NCI-H2081 treated with DMSO at 0.1 percent for 48 hours (cell line): ENCODE data around the gene B4GALT1.
"Not testable (repeated sequence)": the region's sequence is repeated elsewhere in the genome, so short reads cannot be mapped to it uniquely, and the experiment has no call there.

Source experiments
- DNase-seq: peaks from one replicate; lab custom pipeline; 2025; lab: John Stamatoyannopoulos, UW

The B4GALT1 gene

GRCh38 chr9:33184963-33185362 is 17.8 kb upstream of the B4GALT1 start:
- DNase-seq: no peak

- DNase-seq: no peak
These were observed 15.4 kb upstream of the B4GALT1 start for GRCh38 chr9:33182519-33182918.

DNA sequence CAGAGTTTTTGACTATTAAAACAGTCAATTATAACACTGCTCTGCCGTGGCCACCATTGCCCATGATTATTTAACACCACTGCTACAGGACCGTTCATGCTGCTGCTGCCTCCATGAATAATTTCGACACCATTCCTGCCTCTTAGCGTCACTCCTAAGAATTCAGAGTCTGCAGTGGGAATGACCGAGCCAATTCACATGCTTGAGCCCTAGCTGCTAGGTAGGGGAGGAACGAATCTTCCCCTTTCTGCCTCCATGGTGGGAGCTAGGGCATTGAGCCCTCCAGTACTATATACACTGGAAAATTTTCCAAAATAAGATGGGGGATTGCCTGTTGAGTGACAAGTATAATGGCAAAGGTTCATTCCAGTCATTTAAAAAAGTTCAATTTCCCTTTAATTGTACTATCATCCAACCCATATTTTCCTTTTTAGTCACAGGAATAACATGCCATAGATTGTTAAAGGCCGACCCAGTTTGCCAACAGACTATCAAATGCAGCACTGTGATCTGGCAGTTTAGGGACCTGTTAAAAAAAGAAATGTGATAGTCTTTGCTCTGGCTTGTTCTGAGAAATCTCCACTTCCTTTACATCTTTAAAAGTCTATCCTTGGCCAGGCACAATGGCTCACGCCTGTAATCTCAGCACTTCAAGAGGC is 13.5 kb upstream of the B4GALT1 start:
- no peak for DNase-seq

GRCh38 chr9:33178972-33179697 is 12.0 kb upstream of the B4GALT1 start:
- DNase-seq: no peak

- no peak for DNase-seq
These were observed 10.5 kb upstream of the B4GALT1 start for GRCh38 chr9:33177639-33178038.

DNA sequence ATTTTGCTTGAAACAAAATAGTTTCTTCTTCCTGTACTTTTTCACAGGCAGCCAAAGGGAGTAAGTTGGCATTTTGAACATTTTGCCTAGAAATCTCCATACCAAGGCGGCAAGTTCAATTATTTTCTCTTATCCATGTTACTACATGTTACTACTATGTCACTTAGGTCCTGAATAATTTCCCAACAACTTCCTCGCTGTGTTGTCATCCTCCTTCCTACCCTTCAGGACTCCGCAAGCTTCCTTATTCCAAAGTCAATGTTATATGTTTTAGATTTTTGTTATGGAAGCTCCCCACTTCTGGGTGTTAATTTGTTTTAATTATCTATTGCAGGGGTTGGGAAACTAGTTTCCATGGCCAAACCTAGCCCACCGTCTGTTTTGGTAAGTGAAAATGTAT is 9.9 kb upstream of the B4GALT1 start:
- no peak for DNase-seq

- DNase-seq: no peak
These were observed 8.7 kb upstream of the B4GALT1 start for GRCh38 chr9:33175649-33176325.

GRCh38 chr9:33172256-33173238 is 5.4 kb upstream of the B4GALT1 start:
- no peak for DNase-seq

GRCh38 chr9:33170464-33171415 is 3.6 kb upstream of the B4GALT1 start:
- peak; percentile 41 for DNase-seq

DNA sequence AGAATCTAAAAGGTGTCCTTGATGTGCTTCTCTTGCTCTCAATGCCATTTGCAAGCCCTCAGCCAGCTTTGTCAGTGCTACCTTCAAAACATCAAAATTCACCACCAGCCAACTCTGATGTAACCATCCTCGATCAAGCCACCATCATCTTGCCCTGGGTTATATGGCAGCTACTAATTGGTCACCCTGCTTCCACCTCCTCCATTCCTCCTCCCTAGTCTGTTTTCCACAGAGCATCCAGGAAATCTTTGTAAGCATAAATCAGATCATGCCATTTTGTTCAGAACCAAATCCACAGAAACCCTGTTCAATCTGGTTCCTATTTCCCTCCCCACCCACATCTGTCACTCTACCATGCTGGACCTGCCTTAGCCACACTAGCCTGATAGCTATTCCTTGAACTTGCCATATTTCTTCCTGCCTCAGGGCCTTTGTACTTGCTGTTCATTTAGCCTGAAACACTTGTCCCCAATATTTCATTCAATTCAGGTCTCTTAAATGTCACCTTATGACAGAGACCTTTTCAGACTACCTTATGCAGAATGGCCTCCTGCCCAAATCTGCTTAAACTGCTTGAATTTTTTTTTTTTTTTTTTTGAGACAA is 1.9 kb upstream of the B4GALT1 start:
- DNase-seq: no peak

DNA sequence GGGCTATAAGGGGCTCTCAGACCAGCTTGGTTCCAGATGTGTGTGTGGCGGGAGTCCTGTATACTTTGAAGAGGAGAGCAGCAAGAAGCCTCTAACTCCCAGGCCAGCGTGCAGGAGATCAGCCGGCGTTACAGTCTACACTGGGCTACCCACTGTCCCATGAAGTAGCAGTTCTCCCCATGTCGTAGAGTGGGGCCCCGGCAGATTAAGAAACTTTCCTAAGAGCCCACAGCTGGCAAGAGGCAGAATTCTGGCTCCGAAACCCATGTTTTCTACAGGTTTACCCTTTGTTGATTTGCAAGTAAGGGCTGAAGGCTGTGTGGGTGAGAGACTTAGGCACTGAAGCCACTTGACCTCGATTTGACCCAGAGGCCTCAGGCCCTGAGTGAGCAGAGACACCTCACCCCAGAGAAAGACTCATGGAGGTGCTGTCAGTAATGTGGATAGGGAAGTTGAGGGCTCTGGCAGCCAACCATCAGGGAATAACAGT is 881 bp upstream of the B4GALT1 start:
- DNase-seq: no peak

GRCh38 chr9:33166231-33167083 is 679 bp downstream of the B4GALT1 start:
- no peak for DNase-seq

GRCh38 chr9:33165263-33166151 is 1.6 kb downstream of the B4GALT1 start:
- DNase-seq: no peak

DNA sequence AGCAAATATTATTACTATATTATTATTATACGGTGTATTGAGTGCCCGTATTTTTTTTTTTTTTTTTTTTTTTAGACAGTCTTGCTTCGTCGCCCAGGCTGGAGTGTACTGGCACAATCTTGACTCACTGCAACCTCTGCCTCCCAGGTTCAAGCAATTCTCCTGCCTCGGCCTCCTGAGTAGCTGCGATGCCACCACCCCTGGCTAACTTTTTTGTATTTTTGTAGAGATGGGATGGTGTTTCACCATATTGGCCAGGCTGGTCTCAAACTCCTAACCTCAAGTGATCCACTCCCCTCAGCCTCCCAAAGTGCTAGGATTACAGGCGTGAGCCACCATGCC is 2.2 kb downstream of the B4GALT1 start:
- DNase-seq: not testable (repeated sequence)

GRCh38 chr9:33164138-33164809 is 2.9 kb downstream of the B4GALT1 start:
- DNase-seq: no peak

- DNase-seq: no peak
These were observed 3.6 kb downstream of the B4GALT1 start for GRCh38 chr9:33163433-33164137.

DNA sequence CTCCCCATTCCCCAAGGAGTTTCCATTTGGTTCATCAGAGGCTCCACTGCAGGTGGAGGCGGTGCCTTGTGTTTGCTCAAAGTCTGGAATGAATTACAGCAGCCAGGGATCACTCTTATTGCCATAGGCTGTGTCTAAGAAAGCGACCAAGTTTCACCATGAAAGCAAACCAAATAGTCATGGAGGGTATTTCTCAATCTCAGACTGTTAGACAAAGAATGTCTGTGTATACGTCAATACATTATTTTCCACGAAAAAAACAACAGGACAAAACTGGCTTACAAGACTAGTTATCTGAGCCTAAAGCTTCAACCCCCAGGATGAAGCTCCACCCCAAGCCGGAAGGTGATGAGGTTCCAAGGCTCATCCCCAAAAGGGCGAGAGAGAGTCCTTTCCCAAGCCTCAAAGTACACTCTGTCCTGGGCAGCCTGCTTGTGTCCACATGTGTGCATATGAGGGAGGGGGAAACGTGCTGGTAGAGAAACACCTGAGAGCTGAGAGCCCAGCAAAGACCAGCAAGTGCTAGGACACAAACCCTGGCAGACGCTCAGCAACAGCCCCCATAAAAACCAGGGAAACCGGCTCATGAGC is 4.3 kb downstream of the B4GALT1 start:
- DNase-seq: no peak
